K562 (cell line): ENCODE data around the gene TMED4. TPM values are rescaled to one million over a fixed set of nuclear protein-coding genes. Genes with fewer than 3 reads are reported as not detected.
A peak's percentile ranks its signal among the peaks of the same experiment; 100 is the strongest.

Experiments used
- BHLHE40 ChIP-seq: IDR thresholded peaks from 2 replicates; pipeline ENCODE4 v1.6.1; 2011; ENCODE audit warnings: low read length, improper control_type of control experiment
- BMI1 ChIP-seq: fragments of 150-350 bp; IDR thresholded peaks from 2 replicates; pipeline ENCODE4 v1.6.1; 2014; ENCODE audit warnings: low read length
- CBFB ChIP-seq: sonication (generic); formaldehyde crosslinking; IDR thresholded peaks from 2 replicates; pipeline ENCODE4 v1.4.0; 2020; ENCODE audit warnings: mild to moderate bottlenecking, missing genetic modification reagents
- ETV1 ChIP-seq: fragments of 450-650 bp; conservative IDR thresholded peaks from 2 replicates; pipeline ENCODE4 v1.6.1; 2016; ENCODE audit warnings: missing genetic modification characterization, control low read depth, low read depth, missing compliant biosample characterization
- L3MBTL2 ChIP-seq: fragments of 450-650 bp; IDR thresholded peaks from 2 replicates; pipeline ENCODE4 v1.6.1; 2016; ENCODE audit warnings: mild to moderate bottlenecking, moderate library complexity
- LCOR ChIP-seq: sonication (generic); formaldehyde crosslinking; IDR thresholded peaks from 2 replicates; pipeline ENCODE4 v1.8.0; 2022; ENCODE audit warnings: mild to moderate bottlenecking, missing genetic modification reagents
- MTA1 ChIP-seq: fragments of 450-650 bp; IDR thresholded peaks from 2 replicates; pipeline ENCODE4 v1.6.1; 2017; ENCODE audit warnings: borderline replicate concordance
- NFRKB ChIP-seq: fragments of 450-650 bp; IDR thresholded peaks from 2 replicates; pipeline ENCODE4 v1.6.1; 2016; ENCODE audit warnings: low read depth
- NFYB ChIP-seq: IDR thresholded peaks from 2 replicates; pipeline ENCODE4 v1.6.1; 2011; ENCODE audit warnings: mild to moderate bottlenecking, moderate library complexity; ENCODE audit not compliant: insufficient read length; ENCODE audit errors: extremely low read depth
- NR2C1 ChIP-seq, 2 experiments: fragments of 450-650 bp; IDR thresholded peaks; 2 replicates each; pipeline ENCODE4 v1.6.1; 2017; ENCODE audit warnings: mild to moderate bottlenecking in 2 of 2, antibody characterized with exemption in 1 of 2, inconsistent platforms in 1 of 2, missing compliant biosample characterization in 1 of 2, missing genetic modification characterization in 1 of 2
- PHF20 ChIP-seq: fragments of 450-650 bp; IDR thresholded peaks from 2 replicates; pipeline ENCODE4 v1.6.1; 2018; ENCODE audit not compliant: partially characterized antibody
- RNF2 ChIP-seq: sonication (generic); IDR thresholded peaks from 2 replicates; pipeline ENCODE4 v1.6.1; 2016
- SIRT6 ChIP-seq: IDR thresholded peaks from one replicate; pipeline ENCODE4 v1.6.1; 2012; ENCODE audit warnings: low read depth, mild to moderate bottlenecking, control low read depth, inconsistent platforms, low read length, moderate library complexity
- SP1 ChIP-seq: sonication (generic); formaldehyde crosslinking; IDR thresholded peaks from 2 replicates; pipeline ENCODE4 v1.8.1; 2022; ENCODE audit warnings: mild to moderate bottlenecking, missing genetic modification reagents
- STAG1 ChIP-seq: sonication (generic); formaldehyde crosslinking; IDR thresholded peaks from 2 replicates; pipeline ENCODE4 v1.5.0; 2020; ENCODE audit warnings: missing genetic modification reagents, borderline replicate concordance
- STAT6 ChIP-seq: sonication (generic); formaldehyde crosslinking; IDR thresholded peaks from 2 replicates; pipeline ENCODE4 v1.8.1; 2023; ENCODE audit warnings: mild to moderate bottlenecking, missing genetic modification reagents
- ZC3H8 ChIP-seq: fragments of 450-650 bp; IDR thresholded peaks from 2 replicates; pipeline ENCODE4 v1.6.1; 2017
- ZFX ChIP-seq: sonication (generic); formaldehyde crosslinking; IDR thresholded peaks from 2 replicates; pipeline ENCODE4 v1.8.0; 2022; ENCODE audit warnings: mild to moderate bottlenecking, missing genetic modification reagents, moderate library complexity
- ZNF143 ChIP-seq: sonication (generic); formaldehyde crosslinking; IDR thresholded peaks from 2 replicates; pipeline ENCODE4 v1.9.0; 2022; ENCODE audit warnings: mild to moderate bottlenecking, missing genetic modification reagents
- ZNF184 ChIP-seq: sonication (generic); formaldehyde crosslinking; IDR thresholded peaks from 2 replicates; pipeline ENCODE4 v1.5.0; 2020; ENCODE audit warnings: missing genetic modification reagents
- ZNF197 ChIP-seq: fragments of 200-800 bp; sonication (Bioruptor generic); IDR thresholded peaks from 2 replicates; pipeline ENCODE4 v1.6.1; 2016; ENCODE audit warnings: low read depth, missing genetic modification characterization, missing compliant biosample characterization
- ZNF41 ChIP-seq: fragments of 250-450 bp; sonication (Bioruptor Pico); conservative IDR thresholded peaks from 2 replicates; pipeline ENCODE4 v1.4.0; 2020; ENCODE audit warnings: mild to moderate bottlenecking
- ZNF431 ChIP-seq: sonication (generic); formaldehyde crosslinking; IDR thresholded peaks from 2 replicates; pipeline ENCODE4 v1.8.0; 2022; ENCODE audit warnings: mild to moderate bottlenecking, missing genetic modification reagents
- polyA plus RNA-seq, 8 experiments: library from polyadenylated mRNA; depleted of rRNA in 4 of 8; stranded (reverse) in 5 of 8; unstranded in 3 of 8; fragments of >200 nt; fragmentation: Nextera tagmentation in 2 of 8; fragmentation: Illumina TruSeq in 1 of 8; extraction: Ambion mirVana in 2 of 8; extraction: Trizol in 1 of 8; gene quantifications; 2 replicates each; pipeline versions ENCODE4 v1.2.1 to v1.2.3, GENCODE V29; 2011 to 2014; ENCODE audit warnings: inconsistent platforms in 1 of 8, missing spikeins in 1 of 8
- total RNA-seq, 7 experiments: library from RNA; depleted of rRNA in 6 of 7; stranded (reverse); fragments of >200 nt in 6 of 7; fragmentation: Illumina TruSeq in 2 of 7; extraction: Trizol in 2 of 7; gene quantifications; 2 replicates each; pipeline versions ENCODE4 v1.2.1 to v1.2.3, GENCODE V29; 2011 to 2021; ENCODE audit warnings: low replicate concordance in 1 of 7
- TF ChIP-seq, protein P1 (sequence below): fragments of 250-450 bp; sonication (Bioruptor Pico); IDR thresholded peaks from 2 replicates; pipeline ENCODE4 v1.8.0; 2022; ENCODE audit warnings: moderate library complexity, mild to moderate bottlenecking, inconsistent platforms
- TF ChIP-seq, protein P2 (sequence below), 2 experiments: fragments of 200-800 bp in 1 of 2; sonication (Bioruptor generic) in 1 of 2; sonication (generic) in 1 of 2; formaldehyde crosslinking in 1 of 2; IDR thresholded peaks in 1 of 2; conservative IDR thresholded peaks in 1 of 2; 2 replicates each; pipeline versions ENCODE4 v1.5.0 to v1.6.1; 2016 to 2020; ENCODE audit warnings: missing compliant biosample characterization in 1 of 2, missing genetic modification characterization in 1 of 2, missing genetic modification reagents in 1 of 2

Gene TMED4
- total and polyA plus RNA-seq, 9 of the 15 experiments (the other 6 are each of a cell fraction or from before 2014, with no cell fraction given): 20.3 to 64.0 (median 42.1) TPM

- TF ChIP-seq ZNF184 (CRISPR knock-in tag): no peak
- TF ChIP-seq, protein P1, sequence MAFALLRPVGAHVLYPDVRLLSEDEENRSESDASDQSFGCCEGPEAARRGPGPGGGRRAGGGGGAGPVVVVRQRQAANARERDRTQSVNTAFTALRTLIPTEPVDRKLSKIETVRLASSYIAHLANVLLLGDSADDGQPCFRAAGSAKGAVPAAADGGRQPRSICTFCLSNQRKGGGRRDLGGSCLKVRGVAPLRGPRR (CRISPR knock-in tag): no peak
- peak; percentile 77; the same call in 1 of the 2 replicates for TF ChIP-seq RNF2
- no peak for TF ChIP-seq SIRT6
- no peak for TF ChIP-seq ZNF197
- peak; percentile 65 for TF ChIP-seq NFRKB
- peak; percentile 58; the same call in 1 of the 2 replicates for TF ChIP-seq ZNF431 (CRISPR knock-in tag)
- peak; percentile 84 for TF ChIP-seq ZFX (CRISPR knock-in tag)
- TF ChIP-seq L3MBTL2: peak; percentile 99
- TF ChIP-seq CBFB (CRISPR knock-in tag): peak; percentile 36; the same call in 1 of the 2 replicates
- TF ChIP-seq STAT6: no peak
- TF ChIP-seq, protein P2, sequence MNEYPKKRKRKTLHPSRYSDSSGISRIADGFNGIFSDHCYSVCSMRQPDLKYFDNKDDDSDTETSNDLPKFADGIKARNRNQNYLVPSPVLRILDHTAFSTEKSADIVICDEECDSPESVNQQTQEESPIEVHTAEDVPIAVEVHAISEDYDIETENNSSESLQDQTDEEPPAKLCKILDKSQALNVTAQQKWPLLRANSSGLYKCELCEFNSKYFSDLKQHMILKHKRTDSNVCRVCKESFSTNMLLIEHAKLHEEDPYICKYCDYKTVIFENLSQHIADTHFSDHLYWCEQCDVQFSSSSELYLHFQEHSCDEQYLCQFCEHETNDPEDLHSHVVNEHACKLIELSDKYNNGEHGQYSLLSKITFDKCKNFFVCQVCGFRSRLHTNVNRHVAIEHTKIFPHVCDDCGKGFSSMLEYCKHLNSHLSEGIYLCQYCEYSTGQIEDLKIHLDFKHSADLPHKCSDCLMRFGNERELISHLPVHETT (CRISPR knock-in tag; conservative IDR thresholded peaks at IDR 0.05 in 1 of 2, IDR thresholded peaks at IDR 0.05 in 1 of 2): peak in 1 of 2 experiments; percentile 27; a peak in 1 of 4 replicates
- no peak; the same call in 1 of the 2 replicates for TF ChIP-seq BHLHE40
- TF ChIP-seq STAG1: no peak
- no peak for TF ChIP-seq BMI1
- TF ChIP-seq ZNF41: no peak
- no peak for TF ChIP-seq MTA1
- peak; percentile 13 for TF ChIP-seq NFYB
- TF ChIP-seq SP1: peak; percentile 60
- TF ChIP-seq ETV1 (tag): peak; percentile 70; the same call in 1 of the 2 replicates
- TF ChIP-seq ZC3H8: no peak
- TF ChIP-seq NR2C1 (IDR thresholded peaks at IDR 0.05): no peak
- TF ChIP-seq NR2C1 (tag; IDR thresholded peaks at IDR 0.05): 0 out of 2 replicates have a peak, but pooled peaks have one; percentile 36
- TF ChIP-seq LCOR (CRISPR knock-in tag): peak; percentile 88; the same call in 1 of the 2 replicates
- TF ChIP-seq PHF20: peak; percentile 80
- TF ChIP-seq ZNF143: no peak
Observed at GRCh38 chr7:44573464-44574286, 8.4 kb downstream of the TMED4 start, which contains the start of gene DDX56 (continued).
